Measurements from ENCODE around the gene AP2A2.

DNA sequence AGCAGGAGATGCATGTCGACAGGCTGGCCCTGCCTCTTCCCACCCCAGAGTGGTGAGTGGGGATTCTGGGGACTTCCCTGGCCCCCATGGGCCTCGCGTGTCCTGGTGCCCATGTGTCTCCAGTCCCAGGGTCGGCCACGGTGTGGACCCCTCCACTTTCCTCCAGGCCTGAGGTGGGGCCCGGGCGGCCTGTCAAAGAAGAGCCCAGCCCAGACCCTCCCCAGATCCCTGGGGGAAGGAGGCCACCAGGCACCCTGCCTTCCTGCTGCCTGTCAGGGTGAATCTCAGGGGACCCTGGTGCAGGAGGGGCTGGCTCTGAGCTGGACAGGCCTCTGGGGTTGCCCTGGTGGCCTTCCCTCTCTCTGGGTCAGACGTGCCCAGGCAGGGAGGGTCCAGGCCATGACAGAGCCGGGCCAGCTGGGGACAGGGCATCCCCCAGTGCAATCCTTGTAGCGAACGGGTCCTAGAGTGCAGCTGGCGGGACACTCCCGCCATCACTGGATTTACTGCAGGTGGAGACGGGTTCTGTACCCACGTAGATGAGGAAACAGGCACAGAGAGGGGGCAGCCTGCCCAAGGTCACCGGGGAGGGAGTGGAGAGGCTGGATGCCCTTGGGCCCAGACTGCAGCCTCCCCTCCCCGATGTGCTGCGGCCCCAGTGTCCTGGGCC is 124.4 kb downstream of the AP2A2 start:
- no peak for TF ChIP-seq EZH2 (IDR thresholded peaks at IDR 0.05; ENCODE audit: low read depth)
- TF ChIP-seq, protein P1, sequence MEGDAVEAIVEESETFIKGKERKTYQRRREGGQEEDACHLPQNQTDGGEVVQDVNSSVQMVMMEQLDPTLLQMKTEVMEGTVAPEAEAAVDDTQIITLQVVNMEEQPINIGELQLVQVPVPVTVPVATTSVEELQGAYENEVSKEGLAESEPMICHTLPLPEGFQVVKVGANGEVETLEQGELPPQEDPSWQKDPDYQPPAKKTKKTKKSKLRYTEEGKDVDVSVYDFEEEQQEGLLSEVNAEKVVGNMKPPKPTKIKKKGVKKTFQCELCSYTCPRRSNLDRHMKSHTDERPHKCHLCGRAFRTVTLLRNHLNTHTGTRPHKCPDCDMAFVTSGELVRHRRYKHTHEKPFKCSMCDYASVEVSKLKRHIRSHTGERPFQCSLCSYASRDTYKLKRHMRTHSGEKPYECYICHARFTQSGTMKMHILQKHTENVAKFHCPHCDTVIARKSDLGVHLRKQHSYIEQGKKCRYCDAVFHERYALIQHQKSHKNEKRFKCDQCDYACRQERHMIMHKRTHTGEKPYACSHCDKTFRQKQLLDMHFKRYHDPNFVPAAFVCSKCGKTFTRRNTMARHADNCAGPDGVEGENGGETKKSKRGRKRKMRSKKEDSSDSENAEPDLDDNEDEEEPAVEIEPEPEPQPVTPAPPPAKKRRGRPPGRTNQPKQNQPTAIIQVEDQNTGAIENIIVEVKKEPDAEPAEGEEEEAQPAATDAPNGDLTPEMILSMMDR (conservative IDR thresholded peaks at IDR 0.05) = no peak

All from PC-9 (cell line).